GM19351 (cell line): Measurements from ENCODE around the gene SPTBN4.
"Not testable (repeated sequence)": the region's sequence is repeated elsewhere in the genome, so short reads cannot be mapped to it uniquely, and the experiment has no call there.

ENCODE experiments used
- ATAC-seq: cut with Tn5 transposase; IDR thresholded peaks from one replicate; pipeline ENCODE4 v1.9.1; 2021; ENCODE audit warnings: mild to moderate bottlenecking, moderate library complexity; ENCODE audit not compliant: unreplicated experiment

SPTBN4 gene

DNA sequence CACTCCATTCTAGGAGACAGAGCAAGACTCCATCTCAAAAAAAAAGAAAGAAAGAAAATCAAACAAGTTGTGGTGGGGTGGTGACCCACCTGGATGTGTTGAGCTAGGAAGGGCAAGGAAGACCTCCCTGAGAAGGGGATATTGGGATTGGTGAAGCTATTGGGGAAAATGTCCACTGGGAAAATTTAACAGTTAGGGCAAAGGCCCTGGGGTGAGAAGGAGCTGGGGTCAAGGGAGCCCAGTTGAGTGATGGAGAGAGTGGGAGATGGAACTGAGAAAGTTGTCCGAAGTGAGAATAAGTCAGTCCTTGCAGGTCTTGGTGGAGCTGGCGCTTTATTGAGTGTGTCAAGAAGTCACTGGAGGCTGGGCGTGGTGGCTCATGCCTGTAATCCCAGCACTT lies 28.5 kb upstream of the SPTBN4 start:
- no peak for ATAC-seq

DNA sequence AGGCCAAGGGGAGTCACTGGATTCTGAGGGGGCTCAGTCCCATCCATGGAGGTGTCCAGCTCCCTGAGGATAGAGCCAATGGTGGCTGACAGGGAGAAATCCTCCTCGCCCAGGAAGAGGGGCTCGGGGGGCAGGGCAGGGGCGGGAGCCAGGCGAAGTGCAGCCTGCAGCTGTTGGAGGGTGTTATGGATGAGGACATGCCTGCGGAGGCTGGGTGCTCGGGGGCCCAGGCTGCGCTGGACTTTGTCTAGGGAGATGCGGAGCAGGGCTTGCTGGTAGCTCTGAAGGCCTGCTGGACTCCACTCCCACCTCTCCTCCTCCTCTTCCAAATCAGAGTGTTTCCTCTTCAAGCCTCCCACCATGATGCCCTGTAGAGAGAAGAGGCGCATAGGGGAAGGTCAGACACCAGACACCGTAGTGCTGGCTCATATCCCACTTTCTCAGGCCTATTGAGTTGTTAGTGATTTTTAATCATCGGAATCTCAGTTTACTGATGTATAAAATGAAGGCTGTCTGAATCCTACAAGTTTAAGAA lies 25.0 kb upstream of the SPTBN4 start:
- ATAC-seq: no peak

DNA sequence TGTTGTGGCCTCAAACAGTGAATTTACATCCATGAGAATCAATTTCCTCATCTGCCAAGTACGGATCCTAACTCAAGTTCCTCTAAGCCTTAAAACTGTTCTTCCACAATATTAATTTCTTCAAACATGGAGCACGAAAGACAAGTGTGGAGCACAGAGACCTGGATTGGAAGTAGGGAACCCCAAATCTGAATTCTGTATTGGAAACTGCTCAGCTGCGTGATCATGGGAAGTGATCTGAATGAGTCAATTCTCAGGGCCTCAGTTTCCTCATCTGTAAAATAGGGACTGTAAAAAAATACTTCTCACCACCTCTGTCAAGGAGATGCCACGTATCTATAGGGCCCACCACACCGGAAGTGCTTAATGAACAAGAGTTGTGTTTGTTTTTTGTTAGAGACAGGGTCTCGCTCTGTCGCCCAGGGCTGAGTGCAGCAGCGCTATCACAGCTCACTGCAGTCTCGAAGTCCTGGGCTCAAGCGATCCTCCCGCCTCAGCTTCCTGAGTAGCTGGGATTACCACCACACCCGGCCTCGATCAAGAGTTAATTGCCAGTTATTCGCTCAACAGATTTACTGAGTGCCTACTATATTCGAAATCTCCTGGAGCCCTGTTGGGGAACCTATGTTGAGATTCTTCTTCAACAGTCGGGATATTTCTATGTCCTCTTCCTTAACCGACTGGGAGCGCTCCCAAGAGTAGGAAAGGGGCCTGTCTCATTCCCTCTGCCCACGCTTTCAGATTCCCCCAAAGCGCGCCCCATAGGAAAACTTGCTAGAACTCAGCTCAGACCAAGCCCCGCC lies 24.3 kb upstream of the SPTBN4 start:
- no peak for ATAC-seq

DNA sequence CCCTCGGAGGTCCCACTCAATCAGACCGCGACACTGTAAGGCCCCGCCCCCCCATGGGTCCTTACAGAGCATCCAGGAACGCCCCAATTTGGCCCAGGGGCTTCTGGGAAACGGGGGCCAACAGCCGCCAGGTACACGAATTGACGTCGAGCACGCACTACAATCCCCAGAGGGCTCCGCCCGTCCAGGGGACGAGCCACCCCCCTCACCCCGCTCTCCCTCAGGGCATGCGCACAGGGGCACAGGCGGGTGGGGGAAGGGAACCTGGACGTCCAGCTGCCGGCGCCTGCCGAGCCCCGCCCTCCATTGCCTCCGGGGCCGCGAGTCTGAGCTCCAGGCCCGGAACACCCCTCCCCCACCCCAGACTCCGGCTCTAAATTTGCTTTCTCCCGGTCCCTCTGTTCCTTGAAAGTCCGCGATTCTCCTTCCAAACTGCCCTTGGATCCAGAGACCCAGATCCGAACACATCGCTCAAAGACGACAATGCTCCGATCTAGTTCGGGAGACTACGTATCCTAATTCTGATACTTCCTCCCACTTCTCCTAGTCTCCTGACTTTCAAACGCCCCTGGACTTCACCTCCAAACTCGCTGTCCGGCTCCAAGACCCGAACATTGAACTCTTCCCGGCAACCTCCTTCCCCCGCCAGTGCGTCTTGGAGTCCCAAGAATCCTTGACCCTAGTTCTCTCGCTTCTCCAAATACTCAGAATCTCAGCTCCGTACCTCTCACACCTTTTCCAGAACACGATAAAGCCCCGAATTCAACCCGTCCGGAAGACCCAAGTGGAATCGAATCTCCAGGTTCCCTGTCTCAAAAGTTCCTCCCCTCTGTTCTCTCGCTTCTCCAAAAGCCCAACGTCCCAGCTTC lies 23.4 kb upstream of the SPTBN4 start:
- peak; percentile 69 for ATAC-seq

DNA sequence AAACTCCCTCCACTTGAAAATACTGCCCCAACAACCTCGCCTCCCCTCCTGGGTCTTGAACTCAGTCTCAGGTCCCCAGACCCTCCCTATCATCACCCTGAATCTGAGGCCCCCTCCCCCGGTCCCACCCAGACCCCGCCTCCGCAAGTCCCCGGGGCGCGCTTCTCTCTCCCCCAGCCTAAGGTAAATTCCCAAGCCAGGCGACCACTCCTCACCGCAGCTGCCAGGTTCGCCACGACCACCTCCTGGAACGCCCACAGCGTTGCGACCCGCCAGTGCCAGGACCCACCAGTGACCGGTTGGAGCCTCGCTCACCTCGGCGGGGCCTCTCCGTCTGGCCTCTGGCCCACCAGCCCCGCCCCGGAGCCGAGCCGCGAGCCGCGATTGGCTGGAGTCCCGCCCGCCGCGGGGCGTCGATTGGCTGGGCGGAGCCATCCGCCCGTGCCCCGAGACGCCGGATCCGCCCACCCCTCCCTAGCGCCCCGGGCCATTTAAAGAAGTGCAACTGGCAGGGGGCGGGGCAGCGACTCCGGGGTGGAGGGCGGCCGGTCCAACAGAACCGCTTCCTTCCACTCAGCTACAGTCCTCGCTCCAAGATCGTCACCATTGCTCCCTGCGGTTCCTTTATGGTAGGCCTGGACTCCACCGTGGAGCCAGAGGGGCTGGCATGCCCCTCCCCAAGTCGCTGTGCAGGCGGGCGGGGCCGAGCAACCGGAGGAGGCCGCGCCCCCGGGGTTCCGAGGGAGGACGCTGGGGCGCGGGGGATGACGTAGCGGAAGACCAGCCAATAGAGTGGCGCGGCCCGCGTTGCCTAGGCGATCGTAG lies 22.6 kb upstream of the SPTBN4 start, which contains the start of gene SERTAD3:
Gene SERTAD3, minus strand, starts transcription at position 336 of the 825 bp plus-strand sequence. CDS start 2,255 bp downstream, outside the sequence.
- ATAC-seq: peak; percentile 62

DNA sequence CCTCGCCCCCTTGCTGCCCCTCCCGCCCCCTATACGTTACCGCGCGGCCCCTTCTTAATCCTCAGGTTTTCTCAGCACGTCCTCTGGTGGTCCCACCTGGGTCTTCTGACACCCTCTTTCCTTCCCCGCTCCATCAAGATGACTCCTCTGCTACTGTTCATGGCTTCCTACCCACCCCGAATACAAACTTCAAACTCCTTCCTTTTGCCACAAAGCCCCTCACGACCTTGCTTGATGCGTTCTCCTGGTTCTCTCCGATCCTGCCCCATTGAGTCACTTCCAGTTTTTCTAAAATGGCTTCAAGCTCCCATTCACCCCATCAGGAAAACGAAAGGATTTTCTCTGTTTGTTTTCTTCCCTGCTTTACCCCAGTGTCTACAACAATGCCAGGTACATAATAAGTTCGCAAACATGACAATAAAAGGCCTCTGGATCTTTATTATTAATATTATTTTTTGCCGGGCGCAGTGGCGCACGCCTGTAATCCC lies 21.9 kb upstream of the SPTBN4 start:
- ATAC-seq: no peak

DNA sequence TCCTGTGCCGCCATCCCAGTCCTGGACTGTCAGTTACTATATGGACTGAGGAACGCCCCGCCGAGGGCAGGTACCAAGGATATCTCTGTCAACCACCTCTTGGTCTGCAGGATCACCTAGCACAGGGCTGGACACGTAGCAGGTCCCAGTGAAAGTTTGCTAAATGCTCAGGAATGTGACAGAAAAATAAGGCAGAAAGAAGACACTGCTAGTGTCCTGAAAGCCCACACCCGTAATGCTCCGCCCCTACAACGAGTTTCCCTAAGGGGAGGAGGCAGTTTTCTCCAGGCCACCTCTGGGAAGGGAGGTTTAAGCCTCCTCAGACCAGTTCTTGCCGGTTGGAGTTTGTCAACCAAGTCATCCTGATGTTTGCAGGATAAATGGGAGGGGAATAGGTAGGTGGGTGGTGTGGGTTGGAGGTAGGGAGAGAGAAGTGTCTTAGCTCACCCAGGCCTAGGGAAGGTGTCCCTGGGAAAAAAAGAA lies 21.0 kb upstream of the SPTBN4 start:
- no peak for ATAC-seq

DNA sequence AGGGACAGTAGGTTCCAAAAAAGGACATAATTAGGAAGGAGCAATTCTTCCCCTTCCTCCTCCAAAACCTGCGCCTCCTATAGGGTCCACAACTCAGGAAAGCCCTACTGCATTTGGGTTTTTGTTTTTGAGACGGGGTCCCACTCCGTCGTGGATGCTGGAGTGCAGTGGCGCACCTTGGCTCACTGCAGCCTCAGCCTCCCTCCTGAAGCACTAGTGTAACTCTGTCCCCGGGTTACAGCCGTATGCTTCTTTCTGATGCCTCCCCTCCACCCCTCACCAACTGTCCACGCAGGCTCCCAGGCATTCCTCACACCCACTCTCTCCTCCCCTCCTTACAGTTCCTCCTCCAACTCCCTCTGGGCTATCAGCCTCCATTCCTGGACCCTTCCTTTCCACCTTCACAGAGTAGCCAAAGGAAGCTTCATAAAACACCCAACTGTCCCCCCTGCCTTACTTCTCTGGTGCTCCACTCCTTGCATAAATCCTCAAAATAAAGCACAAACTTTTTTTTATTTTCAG lies 20.5 kb upstream of the SPTBN4 start:
- ATAC-seq: no peak

DNA sequence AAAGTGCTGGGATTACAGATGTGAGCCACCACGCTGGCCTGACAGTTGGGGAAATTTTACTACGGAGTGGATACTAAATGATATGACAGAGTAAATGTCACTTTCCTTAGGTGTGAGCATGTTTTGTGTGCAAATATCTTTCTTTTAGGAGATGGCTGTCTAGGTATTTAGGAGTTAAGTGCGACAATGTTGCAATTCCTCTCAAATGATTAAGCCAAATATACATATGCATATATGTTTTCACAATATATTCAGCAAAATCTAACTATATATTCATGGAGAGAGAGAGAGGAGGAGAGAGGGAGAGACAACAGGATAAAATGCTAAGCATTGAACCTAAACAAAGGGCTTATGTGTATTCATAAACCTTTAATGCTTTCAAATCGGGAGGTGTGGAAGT lies 17.3 kb upstream of the SPTBN4 start:
- no peak for ATAC-seq

DNA sequence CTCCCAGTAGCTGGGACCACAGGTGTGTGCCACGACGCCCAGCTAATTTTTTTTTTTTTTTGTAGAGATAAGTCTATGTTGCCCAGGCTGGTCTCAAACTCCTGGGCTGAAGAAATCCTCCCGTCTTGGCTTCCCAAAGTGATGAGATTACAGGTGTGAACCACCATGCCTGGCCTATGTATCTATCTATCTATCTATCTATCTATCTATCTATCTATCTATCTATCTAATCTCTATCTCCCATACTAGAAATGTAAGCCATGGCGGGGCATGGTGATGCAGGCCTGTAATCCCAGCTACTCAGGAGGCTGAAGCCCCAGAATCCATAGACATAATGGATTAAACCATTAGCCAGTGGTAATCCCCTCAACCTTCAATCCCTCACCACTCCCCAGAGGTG lies 16.1 kb upstream of the SPTBN4 start:
- ATAC-seq: no peak

DNA sequence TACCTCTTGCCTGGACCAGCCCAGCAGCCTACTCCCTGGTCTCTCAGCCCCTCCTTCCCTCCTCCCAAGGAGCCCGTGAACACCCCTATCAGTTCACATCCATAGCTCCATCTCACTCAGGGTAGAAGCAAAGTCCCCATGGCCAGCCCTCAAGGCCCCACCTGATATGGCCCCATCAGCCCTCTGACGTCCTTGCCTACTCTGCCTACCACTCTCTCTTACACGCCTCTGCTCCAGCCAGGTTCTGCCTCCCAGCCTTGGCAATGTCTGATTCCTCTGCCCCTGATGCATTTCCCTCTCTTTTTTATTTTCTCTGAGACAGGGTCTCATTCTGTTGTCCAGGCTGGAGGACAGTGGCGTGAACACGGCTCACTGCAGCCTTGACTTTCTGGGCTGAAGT lies 14.8 kb upstream of the SPTBN4 start:
- ATAC-seq: no peak

DNA sequence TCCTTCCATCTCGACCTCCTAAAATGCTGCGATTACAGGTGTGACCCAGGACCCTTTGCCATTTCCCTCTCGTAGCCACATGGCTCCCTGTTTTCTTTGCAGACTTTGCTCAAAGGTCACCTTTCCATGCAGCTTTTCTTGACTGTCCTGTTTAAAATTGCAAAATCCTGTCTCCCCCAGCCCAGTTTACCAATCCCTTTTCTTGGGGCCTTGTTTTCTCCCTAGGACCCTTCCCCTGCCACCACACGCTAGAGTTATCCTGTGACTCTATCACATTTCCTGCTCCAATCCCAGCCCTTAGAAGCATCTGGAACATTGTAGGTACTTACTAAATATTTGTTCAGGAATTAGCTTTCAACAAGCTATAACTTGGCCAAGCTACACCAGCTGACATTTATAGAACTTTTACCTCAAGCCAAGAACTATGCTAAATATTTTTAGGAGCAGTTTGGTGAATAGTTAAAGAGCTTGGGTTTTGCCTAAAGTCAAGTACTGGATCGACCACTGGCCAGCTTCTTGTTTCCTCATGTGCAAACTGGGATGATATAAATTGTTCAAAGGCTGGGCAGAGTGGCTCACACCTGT lies 13.6 kb upstream of the SPTBN4 start:
- ATAC-seq: no peak

DNA sequence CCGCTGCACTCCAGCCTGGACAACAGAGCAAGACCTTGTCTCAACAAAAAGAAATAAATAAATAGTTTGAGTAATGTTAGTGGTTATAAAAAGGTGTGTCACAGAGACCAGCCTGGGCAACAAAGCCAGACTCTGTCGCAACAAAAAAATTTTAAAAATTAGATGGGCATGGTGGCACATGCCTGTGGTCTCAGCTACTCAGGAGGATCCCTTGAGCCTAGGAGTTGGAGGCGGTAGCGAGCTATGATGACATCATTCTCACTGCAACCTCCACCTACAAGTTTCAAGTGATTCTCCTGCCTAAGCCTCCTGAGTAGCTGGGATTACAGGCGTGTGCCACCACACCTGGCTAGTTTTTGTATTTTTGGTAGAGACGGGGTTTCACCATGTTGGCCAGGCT lies 12.9 kb upstream of the SPTBN4 start:
- not testable (repeated sequence) for ATAC-seq

DNA sequence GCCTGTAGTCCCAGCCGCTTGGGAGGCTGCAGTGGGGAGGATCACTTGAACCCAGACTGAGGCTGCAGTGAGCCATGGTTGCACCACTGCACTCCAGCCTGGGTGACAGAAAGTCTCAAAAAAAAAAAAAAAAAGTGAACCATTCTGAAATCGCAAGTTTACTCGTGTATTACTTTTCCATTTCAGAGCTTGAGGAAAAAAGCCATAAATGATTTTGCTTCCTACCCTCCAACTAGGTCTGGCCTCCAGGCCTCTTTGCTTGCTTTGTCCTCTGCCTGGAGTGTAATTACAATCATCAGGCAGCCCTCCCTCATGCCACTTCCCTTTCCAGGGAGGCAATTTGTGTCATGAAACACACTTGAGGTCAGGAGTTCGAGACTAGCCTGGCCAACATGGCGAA lies 9.8 kb upstream of the SPTBN4 start:
- no peak for ATAC-seq

DNA sequence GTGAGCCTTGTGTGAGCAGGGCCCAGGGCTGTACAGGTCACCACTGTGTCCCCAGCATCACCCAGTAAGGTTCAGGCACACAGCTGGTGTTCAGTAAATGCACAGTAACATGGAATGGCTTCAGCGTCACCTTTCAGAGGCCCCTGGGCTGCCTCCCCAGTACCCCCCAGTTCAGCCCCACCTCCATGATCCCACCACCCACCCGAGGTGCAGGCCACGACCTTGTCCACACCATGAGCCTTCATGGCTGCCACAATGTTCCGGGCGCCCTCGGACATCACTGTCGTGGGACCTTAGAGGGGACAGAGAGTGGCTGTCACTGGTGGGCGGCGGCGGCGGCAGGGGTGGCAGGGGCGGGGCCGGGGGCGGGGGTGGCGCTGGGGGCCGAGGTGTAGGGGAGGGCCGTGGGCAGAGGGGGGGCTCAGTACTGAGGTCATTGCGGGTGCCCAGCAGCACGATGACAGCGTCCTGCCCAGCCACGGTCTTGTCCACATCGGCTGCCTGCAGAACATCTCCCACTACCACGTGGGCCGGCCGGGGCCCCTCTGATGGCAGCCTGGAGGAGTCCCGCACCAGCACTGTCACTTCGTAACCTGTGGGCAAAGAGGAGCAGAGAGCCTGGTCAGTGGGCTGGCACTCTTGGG lies 8.7 kb upstream of the SPTBN4 start:
- no peak for ATAC-seq

DNA sequence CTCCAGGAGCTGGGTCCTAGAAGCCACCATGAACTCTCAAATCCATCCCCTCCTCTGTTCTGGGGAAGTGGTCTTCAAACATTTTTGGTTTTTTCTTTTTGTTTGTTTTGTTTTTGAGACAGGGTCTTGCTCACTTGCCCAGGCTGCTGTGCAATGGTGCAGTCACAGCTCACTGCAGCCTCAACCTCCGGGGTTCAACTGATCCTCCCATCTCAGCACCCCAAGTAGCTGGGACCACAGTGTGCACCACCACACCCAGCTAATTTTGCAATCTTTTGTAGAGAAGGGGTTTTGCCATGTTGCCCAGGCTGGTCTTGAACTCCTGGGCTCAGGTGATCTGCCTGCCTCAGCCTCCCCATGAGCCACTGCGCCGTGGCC lies 8.2 kb upstream of the SPTBN4 start:
- ATAC-seq: no peak

DNA sequence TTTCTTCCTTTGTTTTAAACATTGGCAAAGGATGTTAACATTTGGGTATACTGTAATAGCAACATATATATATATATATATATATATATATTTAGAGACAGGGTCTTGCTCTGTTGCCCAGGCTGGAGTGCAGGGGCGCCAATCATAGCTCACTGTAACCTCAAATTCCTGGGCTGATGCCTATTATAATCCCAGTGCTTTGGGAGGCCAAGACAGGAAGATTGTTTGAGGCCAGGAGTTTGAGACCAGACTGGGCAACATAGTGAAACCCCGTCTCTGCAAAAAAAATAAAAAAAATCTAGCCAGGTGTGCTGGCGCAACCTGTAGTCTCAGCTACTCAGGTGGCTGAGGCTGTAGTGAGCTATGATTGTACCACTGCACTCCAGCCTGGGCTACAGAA lies 6.6 kb upstream of the SPTBN4 start:
- ATAC-seq: no peak

DNA sequence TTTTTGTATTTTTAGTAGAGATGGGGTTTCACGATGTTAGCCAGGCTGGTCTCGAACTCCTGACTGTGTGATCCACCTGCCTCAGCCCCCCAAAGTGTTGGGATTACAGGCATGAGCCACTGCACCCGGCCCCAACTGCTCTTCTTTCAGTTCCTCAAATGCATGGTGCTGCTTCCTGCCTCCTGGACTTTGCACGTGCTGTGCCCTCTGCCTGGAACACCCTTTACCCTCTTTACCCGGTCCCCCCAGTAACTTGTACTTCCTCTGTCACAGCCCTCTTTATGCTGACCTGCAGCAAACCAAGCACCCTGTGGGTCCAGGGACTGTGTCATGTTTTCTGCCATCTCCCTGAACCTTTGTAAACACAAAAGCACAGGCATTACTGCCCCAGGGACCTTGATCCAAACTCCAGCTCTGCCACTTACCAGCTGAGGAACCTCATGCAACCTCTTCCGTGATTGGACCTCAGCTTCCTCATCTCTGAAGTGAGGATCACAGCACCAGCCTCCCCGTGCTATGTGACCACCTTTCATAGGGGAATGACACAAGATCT lies 5.1 kb upstream of the SPTBN4 start:
- no peak for ATAC-seq

DNA sequence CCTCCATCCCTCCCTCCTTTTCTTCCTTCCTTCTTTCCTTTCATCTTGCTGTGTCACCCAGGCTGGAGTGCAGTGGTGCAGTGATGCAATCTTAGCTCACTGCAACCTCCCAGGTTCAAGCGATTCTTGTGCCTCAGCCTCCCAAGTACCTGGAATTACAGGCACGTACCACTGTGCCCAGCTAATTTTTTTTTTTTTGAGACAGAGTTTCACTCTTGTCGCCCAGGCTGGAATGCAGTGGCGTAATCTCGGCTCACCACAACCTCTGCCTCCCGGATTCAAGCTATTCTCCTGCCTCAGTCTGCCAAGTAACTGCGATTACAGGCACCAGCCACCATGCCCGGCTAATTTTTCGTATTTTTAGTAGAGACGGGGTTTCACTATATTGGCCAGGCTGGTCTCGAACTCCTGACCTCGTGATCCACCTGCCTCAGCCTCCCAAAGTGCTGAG lies 3.2 kb upstream of the SPTBN4 start:
- ATAC-seq: not testable (repeated sequence)
